Endodermal cell (in vitro differentiated cells): ENCODE measurements around the gene KRT74. TPM values are rescaled to one million over a fixed set of nuclear protein-coding genes. Genes with fewer than 3 reads are reported as not detected.
A peak's percentile ranks its signal among the peaks of the same experiment; 100 is the strongest.

Source experiments
- DNase-seq: peaks from one replicate; pipeline ENCODE4 v3.0.0-alpha.2; 2017
- H3K27ac ChIP-seq: 2 replicates; pipeline ENCODE4 v1.5.1; 2013; ENCODE audit warnings: mild to moderate bottlenecking, low read depth, low read length, moderate library complexity
- H3K27me3 ChIP-seq: 2 replicates; pipeline ENCODE4 v1.6.1; 2013; ENCODE audit warnings: mild to moderate bottlenecking, low read length, moderate library complexity; ENCODE audit not compliant: insufficient read depth, control insufficient read depth, poor library complexity, severe bottlenecking
- H3K36me3 ChIP-seq: 2 replicates; pipeline ENCODE4 v1.7.0; 2013; ENCODE audit warnings: mild to moderate bottlenecking, low read length, moderate library complexity; ENCODE audit not compliant: control insufficient read depth, insufficient read depth
- H3K4me1 ChIP-seq: one replicate; pipeline ENCODE4 v1.7.0; 2013; ENCODE audit warnings: low read length; ENCODE audit not compliant: control insufficient read depth, insufficient read depth
- H3K4me3 ChIP-seq: 2 replicates; pipeline ENCODE4 v1.5.1; 2013; ENCODE audit warnings: mild to moderate bottlenecking, low read length, moderate library complexity
- H3K9ac ChIP-seq: 2 replicates; pipeline ENCODE4 v1.6.1; 2013; ENCODE audit warnings: mild to moderate bottlenecking, low read length, moderate library complexity; ENCODE audit not compliant: poor library complexity, severe bottlenecking; ENCODE audit errors: extremely low read depth
- H3K9me3 ChIP-seq: 2 replicates; pipeline ENCODE4 v1.6.1; 2013; ENCODE audit warnings: mild to moderate bottlenecking, low read length, moderate library complexity; ENCODE audit not compliant: control insufficient read depth
- H3K27ac Mint-ChIP-seq: 2 replicates; pipeline ENCODE4 v1.8.0; 2020; ENCODE audit warnings: mixed read lengths
- H3K27me3 Mint-ChIP-seq: 2 replicates; pipeline ENCODE4 v1.8.0; 2021; ENCODE audit warnings: mild to moderate bottlenecking, mixed read lengths; ENCODE audit not compliant: insufficient read depth
- H3K36me3 Mint-ChIP-seq: 2 replicates; pipeline ENCODE4 v1.8.0; 2020; ENCODE audit warnings: low read depth, mixed read lengths
- H3K4me1 Mint-ChIP-seq: 2 replicates; pipeline ENCODE4 v1.8.0; 2020; ENCODE audit warnings: mixed read lengths
- H3K4me3 Mint-ChIP-seq: 2 replicates; pipeline ENCODE4 v1.8.0; 2020; ENCODE audit warnings: mild to moderate bottlenecking, moderate library complexity, mixed read lengths
- H3K9me3 Mint-ChIP-seq: 2 replicates; pipeline ENCODE4 v1.8.0; 2020; ENCODE audit warnings: mild to moderate bottlenecking, mixed read lengths
- CTCF ChIP-seq: fragments of 200-600 bp; sonication (generic); conservative IDR thresholded peaks from 2 replicates; pipeline ENCODE4 v1.5.0; 2021; ENCODE audit warnings: antibody characterized with exemption, mild to moderate bottlenecking
- WGBS, 2 experiments: methylation state at CpG; one replicate each; pipeline versions ENCODE4 v1.1.5 to v1.1.7; 2013; ENCODE audit warnings: missing lambda C conversion rate in 2 of 2, mixed read lengths in 1 of 2; ENCODE audit not compliant: insufficient coverage in 1 of 2, insufficient read length in 1 of 2; 5-methylcytosine and 5-hydroxymethylcytosine counted together
- total RNA-seq, 2 donors: library from RNA; stranded (reverse); fragmentation: NEBNext Ultra II Directional in 1 of 2; extraction: Animal tissue kit (Norgen Biotek cat#: 25700) in 1 of 2; gene quantifications; 2 replicates in 1 of 2; 3 replicates in 1 of 2; pipeline ENCODE4 v1.2.1, GENCODE V29; 2021

KRT74 gene
- total RNA-seq, 2 donors from 2014 or later, result not detected

- Histone ChIP-seq H3K27ac (no peak overlapping the region), H3K9me3 (no peaks in the 10 kb centered on the region), H3K36me3 (no peaks in the 10 kb centered on the region), H3K9ac (no peak overlapping the region), H3K27me3 (no peaks in the 10 kb centered on the region), H3K4me3 (no peak overlapping the region), H3K4me1 (peaks cover under 1% of the 10 kb centered on the region)
- H3K27me3 Mint-ChIP-seq, result peaks cover 2% of the 10 kb centered on the region
- WGBS, 2 experiments, result 79 to 91% methylated on average over 6 to 8 of the region's 8 CpGs
- peak; percentile 40 for DNase-seq
- H3K4me3 Mint-ChIP-seq, result no peak overlapping the region
- peaks cover 12% of the 10 kb centered on the region for H3K4me1 Mint-ChIP-seq
- H3K36me3 Mint-ChIP-seq, result no peaks in the 10 kb centered on the region
- no peak overlapping the region for H3K27ac Mint-ChIP-seq
- no peaks in the 10 kb centered on the region for H3K9me3 Mint-ChIP-seq
- no peak for TF ChIP-seq CTCF
These were observed 47.1 kb downstream of the KRT74 start for GRCh38 chr12:52526511-52526951.

- DNase-seq, result peak; percentile 40
- H3K9me3 ChIP-seq, result no peaks in the 10 kb centered on the region
- Mint-ChIP-seq H3K36me3 (no peaks in the 10 kb centered on the region), H3K4me3 (no peak overlapping the region), H3K9me3 (no peaks in the 10 kb centered on the region), H3K4me1 (peaks cover 19% of the 10 kb centered on the region), H3K27ac (no peak overlapping the region), H3K27me3 (peaks cover 2% of the 10 kb centered on the region)
- TF ChIP-seq CTCF, result no peak
- no peak overlapping the region for H3K27ac ChIP-seq
- peaks cover 7% of the 10 kb centered on the region for H3K4me1 ChIP-seq
- no peak overlapping the region for H3K4me3 ChIP-seq
- WGBS, 2 experiments, result 82 to 83% methylated on average over 10 to 13 of the region's 13 CpGs
- H3K9ac ChIP-seq, result no peak overlapping the region
- H3K27me3 ChIP-seq, result no peaks in the 10 kb centered on the region
- no peaks in the 10 kb centered on the region for H3K36me3 ChIP-seq
These were observed 47.8 kb downstream of the KRT74 start for GRCh38 chr12:52525661-52526499.

- peaks cover 2% of the 10 kb centered on the region for H3K27me3 Mint-ChIP-seq
- Histone ChIP-seq H3K9me3 (no peaks in the 10 kb centered on the region), H3K9ac (no peak overlapping the region), H3K27ac (no peak overlapping the region), H3K4me1 (peaks cover 7% of the 10 kb centered on the region), H3K4me3 (no peak overlapping the region), H3K27me3 (no peaks in the 10 kb centered on the region), H3K36me3 (no peaks in the 10 kb centered on the region)
- DNase-seq, result peak; percentile 44
- H3K4me1 Mint-ChIP-seq, result peaks cover 23% of the 10 kb centered on the region
- TF ChIP-seq CTCF, result no peak
- H3K9me3 Mint-ChIP-seq, result no peaks in the 10 kb centered on the region
- H3K36me3 Mint-ChIP-seq, result no peaks in the 10 kb centered on the region
- WGBS, 2 experiments, result 93 to 100% methylated on average over 2 to 5 of the region's 5 CpGs
- H3K4me3 Mint-ChIP-seq, result no peak overlapping the region
- H3K27ac Mint-ChIP-seq, result no peak overlapping the region
These were observed 48.6 kb downstream of the KRT74 start for GRCh38 chr12:52524898-52525591.
